Osteoblast (primary cell): Measurements from ENCODE around the gene OTUD5. TPM values are rescaled to one million over a fixed set of nuclear protein-coding genes. Genes with fewer than 3 reads are reported as not detected.

ENCODE experiments used
- DNase-seq: peaks from one replicate; pipeline ENCODE4 v3.0.0; 2011; ENCODE audit warnings: low spot score, mixed read lengths; ENCODE audit not compliant: insufficient read length; ENCODE audit errors: missing footprints
- H2AFZ ChIP-seq: 2 replicates; pipeline ENCODE4 v1.6.0; 2011; ENCODE audit warnings: mild to moderate bottlenecking, low read length
- H3K27ac ChIP-seq: 2 replicates; pipeline ENCODE4 v1.5.1; 2011; ENCODE audit warnings: mild to moderate bottlenecking, low read depth, low read length, moderate library complexity
- H3K27me3 ChIP-seq: 2 replicates; pipeline ENCODE4 v1.6.0; 2012; ENCODE audit warnings: mild to moderate bottlenecking, control low read depth, inconsistent platforms, low read length, moderate library complexity; ENCODE audit not compliant: insufficient read depth
- H3K36me3 ChIP-seq: 2 replicates; pipeline ENCODE4 v1.5.1; 2011; ENCODE audit warnings: mild to moderate bottlenecking, low read length, control low read depth, moderate library complexity; ENCODE audit not compliant: insufficient read depth
- H3K4me1 ChIP-seq: 2 replicates; pipeline ENCODE4 v1.5.1; 2011; ENCODE audit warnings: mild to moderate bottlenecking, low read length, control low read depth, moderate library complexity; ENCODE audit not compliant: insufficient read depth
- H3K4me2 ChIP-seq: 2 replicates; pipeline ENCODE4 v1.6.0; 2011; ENCODE audit warnings: mild to moderate bottlenecking, low read length; ENCODE audit not compliant: insufficient read depth
- H3K4me3 ChIP-seq: fragments of 200-600 bp; sonication (generic); 3 replicates; pipeline ENCODE4 v1.5.1; 2012; ENCODE audit warnings: mild to moderate bottlenecking, low read length, inconsistent platforms; ENCODE audit not compliant: insufficient read depth
- H3K79me2 ChIP-seq: 2 replicates; pipeline ENCODE4 v1.6.0; 2012; ENCODE audit warnings: mild to moderate bottlenecking, low read length, control low read depth, inconsistent platforms; ENCODE audit not compliant: insufficient read depth
- H3K9me3 ChIP-seq: 2 replicates; pipeline ENCODE4 v1.5.1; 2011; ENCODE audit warnings: low read depth, low read length, control low read depth
- H4K20me1 ChIP-seq: 2 replicates; pipeline ENCODE4 v1.6.0; 2012; ENCODE audit warnings: mild to moderate bottlenecking, low read length, control low read depth; ENCODE audit not compliant: insufficient read depth
- CTCF ChIP-seq: IDR thresholded peaks from 2 replicates; pipeline ENCODE4 v1.5.1; 2011; ENCODE audit warnings: mild to moderate bottlenecking, low read depth, low read length, moderate library complexity; ENCODE audit errors: extremely low read depth
- total RNA-seq: library from RNA; depleted of rRNA; stranded (reverse); fragments of >200 nt; gene quantifications from 2 replicates; pipeline ENCODE4 v1.2.3, GENCODE V29; 2012

The OTUD5 gene
- total RNA-seq, 1 donor, result 33.7 TPM

- Histone ChIP-seq H3K79me2 (peaks cover 66% of the 10 kb centered on the region), H3K4me2 (no peak overlapping the region), H4K20me1 (peaks cover 31% of the 10 kb centered on the region), H3K4me3 (no peak overlapping the region), H3K27me3 (no peaks in the 10 kb centered on the region), H3K27ac (no peak overlapping the region), H3K9me3 (no peaks in the 10 kb centered on the region), H3K4me1 (peaks cover 7% of the 10 kb centered on the region), H2AFZ (no peak overlapping the region), H3K36me3 (peaks cover 37% of the 10 kb centered on the region)
- TF ChIP-seq CTCF, result no peak
- DNase-seq, result no peak
Measured at GRCh38 chrX:48938721-48939425, 18.5 kb downstream of the OTUD5 start.

GRCh38 chrX:48937054-48937907 is 20.1 kb downstream of the OTUD5 start:
- peaks cover 51% of the 10 kb centered on the region for H3K79me2 ChIP-seq
- H4K20me1 ChIP-seq, result peaks cover 24% of the 10 kb centered on the region
- H3K4me3 ChIP-seq, result no peak overlapping the region
- H3K9me3 ChIP-seq, result no peaks in the 10 kb centered on the region
- no peak for TF ChIP-seq CTCF
- H3K4me1 ChIP-seq, result peaks cover 7% of the 10 kb centered on the region
- no peak overlapping the region for H2AFZ ChIP-seq
- peak; percentile 49 for DNase-seq
- no peaks in the 10 kb centered on the region for H3K27me3 ChIP-seq
- peaks cover 35% of the 10 kb centered on the region for H3K36me3 ChIP-seq
- no peak overlapping the region for H3K4me2 ChIP-seq
- H3K27ac ChIP-seq, result peak overlapping the region; percentile 17

DNA sequence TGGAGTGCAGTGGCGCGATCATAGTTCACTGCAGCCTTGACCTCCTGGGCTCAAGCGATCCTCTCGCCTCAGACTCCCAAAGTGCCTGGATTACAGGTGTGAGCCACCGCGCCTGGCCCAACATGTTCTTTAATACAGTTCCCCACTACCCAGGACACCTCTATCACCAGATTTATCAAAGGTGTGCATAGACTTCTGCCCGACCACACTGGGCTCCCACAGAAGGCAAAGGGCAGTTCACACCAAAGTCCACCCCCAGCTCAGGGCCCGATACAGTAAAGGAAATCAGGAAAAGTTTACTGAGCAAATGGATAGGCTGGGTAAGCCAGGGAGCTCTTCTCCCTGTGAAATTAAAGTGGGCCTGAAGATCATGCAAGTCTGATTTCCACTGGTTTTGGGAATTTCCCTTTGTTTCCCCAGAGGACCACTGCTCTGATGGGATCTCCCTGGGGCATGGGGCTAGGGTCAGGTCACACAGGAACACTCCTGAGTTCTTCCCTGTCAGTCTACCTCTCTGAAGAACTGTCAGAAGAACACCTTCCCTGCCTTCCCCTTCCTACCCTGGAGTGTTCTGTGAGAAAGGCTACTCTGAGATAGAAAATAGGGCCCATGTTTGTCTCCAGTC is 20.9 kb downstream of the OTUD5 start:
- Histone ChIP-seq H3K4me3 (no peak overlapping the region), H3K27ac (no peak overlapping the region), H2AFZ (no peak overlapping the region), H4K20me1 (peaks cover 22% of the 10 kb centered on the region), H3K36me3 (peaks cover 33% of the 10 kb centered on the region), H3K9me3 (no peaks in the 10 kb centered on the region), H3K4me2 (no peak overlapping the region), H3K27me3 (no peaks in the 10 kb centered on the region), H3K79me2 (peaks cover 43% of the 10 kb centered on the region), H3K4me1 (peaks cover 7% of the 10 kb centered on the region)
- DNase-seq, result no peak
- no peak for TF ChIP-seq CTCF

DNA sequence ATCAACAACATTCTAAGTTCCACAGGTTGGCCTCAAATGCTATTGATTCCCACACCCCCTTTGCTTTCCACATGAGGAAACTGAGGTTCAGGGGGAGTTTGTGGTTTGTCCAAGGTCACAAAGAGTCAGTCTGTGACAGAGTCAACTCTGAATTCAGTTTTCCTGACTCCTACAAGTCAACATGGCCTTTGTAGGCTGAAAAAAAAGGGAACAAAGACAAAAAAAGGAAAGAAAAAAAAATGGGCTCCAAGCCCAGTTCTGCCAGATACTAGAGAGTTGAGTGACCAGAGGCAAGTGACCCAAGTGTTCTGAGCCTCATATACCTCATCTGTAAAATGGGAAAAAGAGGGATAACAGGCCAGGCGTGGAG is 22.1 kb downstream of the OTUD5 start:
- peaks cover 18% of the 10 kb centered on the region for H4K20me1 ChIP-seq
- no peak overlapping the region for H3K27ac ChIP-seq
- H3K36me3 ChIP-seq, result peaks cover 29% of the 10 kb centered on the region
- no peak overlapping the region for H2AFZ ChIP-seq
- no peaks in the 10 kb centered on the region for H3K9me3 ChIP-seq
- peaks cover 34% of the 10 kb centered on the region for H3K79me2 ChIP-seq
- H3K27me3 ChIP-seq, result no peaks in the 10 kb centered on the region
- H3K4me2 ChIP-seq, result no peak overlapping the region
- DNase-seq, result no peak
- TF ChIP-seq CTCF, result no peak
- no peak overlapping the region for H3K4me3 ChIP-seq
- H3K4me1 ChIP-seq, result peaks cover 4% of the 10 kb centered on the region
